IPS-20b (cell line): ENCODE data around the gene PHC2.
A peak's percentile ranks its signal among the peaks of the same experiment; 100 is the strongest.

Experiments used
- H3K27ac ChIP-seq: one replicate; pipeline ENCODE4 v1.5.1; 2013; ENCODE audit warnings: low read length
- H3K27me3 ChIP-seq: 2 replicates; pipeline ENCODE4 v1.6.1; 2013; ENCODE audit warnings: mild to moderate bottlenecking, low read length, inconsistent platforms; ENCODE audit not compliant: insufficient read depth
- H3K36me3 ChIP-seq: 2 replicates; pipeline ENCODE4 v1.6.1; 2013; ENCODE audit warnings: low read depth, mild to moderate bottlenecking, inconsistent platforms, low read length, moderate library complexity; ENCODE audit not compliant: insufficient read depth
- H3K4me1 ChIP-seq: 2 replicates; pipeline ENCODE4 v1.6.1; 2013; ENCODE audit warnings: mild to moderate bottlenecking, control low read depth, inconsistent platforms, low read length, moderate library complexity; ENCODE audit not compliant: insufficient read depth
- H3K4me3 ChIP-seq: 2 replicates; pipeline ENCODE4 v1.5.1; 2013; ENCODE audit warnings: mild to moderate bottlenecking, low read length, inconsistent platforms
- H3K9ac ChIP-seq: 2 replicates; pipeline ENCODE4 v1.6.1; 2013; ENCODE audit warnings: low read depth, mild to moderate bottlenecking, inconsistent platforms, low read length, moderate library complexity
- H3K9me3 ChIP-seq: 2 replicates; pipeline ENCODE4 v1.6.1; 2013; ENCODE audit warnings: mild to moderate bottlenecking, low read depth, low read length, inconsistent platforms; ENCODE audit not compliant: insufficient read depth

Gene PHC2

DNA sequence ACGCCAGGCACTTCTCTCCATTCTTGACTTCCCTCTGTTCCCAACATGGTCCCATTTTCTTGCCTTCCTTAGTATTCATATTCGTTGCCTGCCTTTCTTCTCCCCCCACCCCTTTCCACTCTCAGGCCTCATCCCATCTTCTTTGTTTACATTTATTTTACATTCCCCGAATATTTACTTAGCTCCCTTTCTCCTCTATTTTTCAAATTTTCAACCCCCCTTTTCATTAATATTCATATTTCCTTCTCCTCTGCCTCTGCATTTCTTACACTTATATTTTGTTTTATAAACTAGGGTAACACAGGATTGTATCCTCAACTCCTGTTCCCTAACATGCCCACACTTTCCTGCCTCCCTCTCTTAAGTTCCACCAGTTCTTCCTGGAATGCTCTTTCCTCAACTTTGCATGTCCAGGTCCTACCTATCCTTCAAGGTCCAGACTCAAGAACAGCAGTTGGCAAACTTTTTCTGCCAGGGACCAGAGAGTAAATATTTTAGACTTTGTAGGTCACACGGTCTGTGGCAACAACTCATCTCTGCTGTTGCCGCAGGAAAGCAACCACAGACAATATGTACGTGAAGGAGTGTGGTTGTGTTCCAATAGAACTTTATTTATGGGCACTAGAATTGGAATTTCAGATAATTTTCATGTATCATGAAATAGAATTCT is 80.1 kb downstream of the PHC2 start:
- H3K4me3 ChIP-seq, result peak overlapping the region; percentile 73
- H3K9ac ChIP-seq, result peak overlapping the region; percentile 36; the same call in 1 of the 2 replicates
- H3K36me3 ChIP-seq, result no peaks in the 10 kb centered on the region
- no peaks in the 10 kb centered on the region for H3K9me3 ChIP-seq
- peaks cover 95% of the 10 kb centered on the region for H3K27me3 ChIP-seq
- H3K27ac ChIP-seq, result no peak overlapping the region
- H3K4me1 ChIP-seq, result peaks cover 28% of the 10 kb centered on the region; the same call in 1 of the 2 replicates

DNA sequence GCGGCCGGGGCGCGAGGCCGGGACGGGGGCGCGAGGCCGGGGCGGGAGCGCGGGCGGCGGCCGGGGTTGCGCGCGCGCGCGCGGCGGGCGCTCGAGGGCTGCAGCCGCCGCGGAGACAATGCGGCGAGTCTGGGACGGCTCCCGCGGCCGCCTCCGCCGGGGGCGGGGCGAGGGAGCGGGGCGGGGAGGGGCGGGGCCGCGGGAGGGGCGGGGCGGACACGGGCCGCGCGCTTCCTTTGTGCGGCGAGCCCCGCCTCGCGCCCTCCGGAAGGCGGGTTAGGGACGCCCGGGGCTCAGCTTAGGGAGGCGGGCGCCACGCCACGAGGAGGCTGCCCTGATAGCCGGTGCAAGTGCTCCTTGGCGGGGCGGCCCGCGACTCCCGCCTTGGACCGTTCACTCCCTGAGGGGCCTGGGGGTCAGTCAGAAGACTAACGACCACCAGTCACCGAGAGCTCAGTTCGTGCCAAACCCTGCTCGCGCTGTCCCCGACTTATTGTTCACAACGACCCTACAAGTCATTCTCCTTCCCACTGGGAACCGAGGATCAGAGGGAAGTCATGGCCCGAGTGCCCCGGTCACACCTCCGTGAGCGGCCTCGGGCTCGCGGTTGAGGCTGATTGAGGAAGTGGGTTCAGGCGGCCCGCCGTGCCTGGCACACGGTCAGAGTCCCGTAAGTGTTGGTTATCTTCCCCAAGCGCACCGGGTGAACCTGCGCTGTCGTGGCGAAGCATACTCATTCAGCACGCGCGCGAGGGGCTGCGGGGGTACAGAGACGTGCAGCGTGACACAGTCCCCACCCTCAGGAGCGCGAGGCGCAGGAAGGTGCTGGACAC is 80.9 kb downstream of the PHC2 start:
- Histone ChIP-seq H3K4me1 (peaks cover 32% of the 10 kb centered on the region; the same call in 1 of the 2 replicates), H3K9ac (peak overlapping the region; percentile 36; the same call in 1 of the 2 replicates), H3K4me3 (peak overlapping the region; percentile 73), H3K27ac (no peak overlapping the region), H3K36me3 (no peaks in the 10 kb centered on the region), H3K27me3 (peaks cover 95% of the 10 kb centered on the region), H3K9me3 (no peaks in the 10 kb centered on the region)

DNA sequence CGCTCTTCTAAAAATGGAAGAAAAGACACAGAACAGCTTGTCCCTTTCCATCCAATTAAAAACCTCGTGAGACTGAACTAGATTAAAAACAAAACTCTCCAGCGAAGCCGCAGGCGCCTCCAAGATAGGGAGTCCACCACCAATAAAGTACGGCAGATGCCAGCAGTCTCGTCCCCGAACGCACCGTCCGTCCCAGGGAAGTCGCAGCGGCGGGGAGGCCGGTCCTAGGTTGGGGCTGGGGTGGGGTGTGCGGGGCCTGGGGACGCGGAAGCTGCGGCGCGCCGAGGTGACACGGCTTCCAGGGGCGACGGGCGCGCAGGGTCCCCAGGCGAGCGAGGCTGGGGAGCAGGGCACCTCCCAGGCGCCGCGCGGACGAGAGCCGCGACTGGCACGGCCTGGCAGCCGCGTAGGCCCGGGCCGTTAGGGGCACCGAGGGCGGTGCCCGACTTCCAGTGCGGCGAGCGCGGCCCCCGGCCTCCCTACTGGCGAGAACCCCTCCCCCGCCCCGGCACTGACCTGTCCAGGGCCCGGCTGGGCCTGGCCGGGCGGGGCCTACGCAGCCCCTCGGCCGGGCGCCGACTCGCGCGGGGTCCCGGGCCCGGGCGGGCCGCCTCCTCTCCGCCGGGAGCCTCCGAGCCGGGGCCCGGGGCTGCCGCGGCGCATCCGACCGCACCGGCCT is 81.7 kb downstream of the PHC2 start:
- Histone ChIP-seq H3K4me3 (peak overlapping the region; percentile 80), H3K4me1 (peaks cover 32% of the 10 kb centered on the region; the same call in 1 of the 2 replicates), H3K9me3 (no peaks in the 10 kb centered on the region), H3K27ac (no peak overlapping the region), H3K9ac (peak overlapping the region; percentile 54; the same call in 1 of the 2 replicates), H3K36me3 (no peaks in the 10 kb centered on the region), H3K27me3 (peaks cover 95% of the 10 kb centered on the region)

DNA sequence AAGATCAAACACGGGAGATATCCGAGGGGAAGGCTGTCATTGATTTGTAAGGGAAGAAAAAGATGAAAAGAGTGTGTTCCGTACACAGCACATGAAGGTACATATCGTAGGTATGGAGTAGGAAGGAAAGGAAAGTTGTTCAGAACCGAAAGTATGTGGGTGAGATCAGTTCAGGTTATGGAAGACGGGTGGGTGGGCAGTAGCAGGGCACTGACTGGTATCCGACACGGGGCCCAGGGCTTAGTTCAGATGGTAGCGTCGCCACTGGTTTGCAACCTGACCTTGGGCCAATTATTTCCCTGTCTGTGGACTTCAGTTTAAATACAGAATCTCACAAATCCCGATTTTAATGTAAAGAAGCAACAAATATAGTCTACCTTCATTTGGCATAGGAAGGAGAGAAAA is 82.2 kb downstream of the PHC2 start:
- Histone ChIP-seq H3K27ac (no peak overlapping the region), H3K9ac (peak overlapping the region; percentile 54; the same call in 1 of the 2 replicates), H3K27me3 (peaks cover 95% of the 10 kb centered on the region), H3K4me1 (peaks cover 32% of the 10 kb centered on the region; the same call in 1 of the 2 replicates), H3K4me3 (peak overlapping the region; percentile 80), H3K9me3 (no peaks in the 10 kb centered on the region), H3K36me3 (no peaks in the 10 kb centered on the region)

DNA sequence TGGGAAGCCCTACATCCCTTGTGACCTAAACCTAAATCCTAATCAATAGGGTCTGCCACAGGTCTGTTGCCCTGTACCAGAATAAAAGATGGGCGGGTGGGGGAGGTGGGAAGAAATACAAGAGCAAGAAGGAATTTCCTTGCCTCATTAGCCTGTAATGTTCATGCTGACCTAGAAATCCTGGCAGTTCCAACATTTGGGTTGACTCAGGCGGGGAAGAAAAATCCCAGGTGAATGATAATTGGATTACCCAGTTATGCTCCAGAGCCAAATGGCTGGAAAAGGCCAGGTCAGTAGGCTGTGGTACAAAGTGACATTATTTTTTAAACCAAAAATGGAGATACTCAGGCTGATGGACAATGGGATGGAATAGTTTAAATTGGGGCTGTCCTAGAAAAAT is 82.7 kb downstream of the PHC2 start:
- H3K4me1 ChIP-seq, result peaks cover 32% of the 10 kb centered on the region; the same call in 1 of the 2 replicates
- H3K36me3 ChIP-seq, result no peaks in the 10 kb centered on the region
- H3K4me3 ChIP-seq, result peak overlapping the region; percentile 80
- no peak overlapping the region for H3K27ac ChIP-seq
- H3K9me3 ChIP-seq, result no peaks in the 10 kb centered on the region
- H3K9ac ChIP-seq, result peak overlapping the region; percentile 54; the same call in 1 of the 2 replicates
- peaks cover 94% of the 10 kb centered on the region for H3K27me3 ChIP-seq

DNA sequence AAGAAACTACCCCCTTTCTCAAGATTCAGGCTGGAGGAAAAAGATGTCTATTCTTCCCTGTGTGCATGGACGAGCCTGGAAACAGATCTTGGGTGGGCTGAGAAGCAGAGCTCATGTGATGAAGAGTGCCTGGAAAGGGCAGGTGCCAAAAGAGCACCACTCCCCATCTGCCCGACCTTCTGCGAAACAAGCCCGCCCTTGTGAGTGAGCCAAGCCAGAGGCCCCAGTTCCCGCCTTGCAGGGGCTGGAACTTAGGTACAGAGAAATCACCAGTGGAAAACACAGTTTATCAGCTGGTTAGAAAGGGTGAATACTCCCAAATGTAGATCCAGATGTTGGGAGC is 83.3 kb downstream of the PHC2 start:
- no peaks in the 10 kb centered on the region for H3K9me3 ChIP-seq
- H3K27ac ChIP-seq, result no peak overlapping the region
- 0 out of 2 replicates have a peak overlapping the region, but pooled peaks have one; percentile 16 for H3K9ac ChIP-seq
- peaks cover 88% of the 10 kb centered on the region for H3K27me3 ChIP-seq
- H3K36me3 ChIP-seq, result no peaks in the 10 kb centered on the region
- peak overlapping the region; percentile 80; the same call in 1 of the 2 replicates for H3K4me3 ChIP-seq
- H3K4me1 ChIP-seq, result peaks cover 37% of the 10 kb centered on the region

DNA sequence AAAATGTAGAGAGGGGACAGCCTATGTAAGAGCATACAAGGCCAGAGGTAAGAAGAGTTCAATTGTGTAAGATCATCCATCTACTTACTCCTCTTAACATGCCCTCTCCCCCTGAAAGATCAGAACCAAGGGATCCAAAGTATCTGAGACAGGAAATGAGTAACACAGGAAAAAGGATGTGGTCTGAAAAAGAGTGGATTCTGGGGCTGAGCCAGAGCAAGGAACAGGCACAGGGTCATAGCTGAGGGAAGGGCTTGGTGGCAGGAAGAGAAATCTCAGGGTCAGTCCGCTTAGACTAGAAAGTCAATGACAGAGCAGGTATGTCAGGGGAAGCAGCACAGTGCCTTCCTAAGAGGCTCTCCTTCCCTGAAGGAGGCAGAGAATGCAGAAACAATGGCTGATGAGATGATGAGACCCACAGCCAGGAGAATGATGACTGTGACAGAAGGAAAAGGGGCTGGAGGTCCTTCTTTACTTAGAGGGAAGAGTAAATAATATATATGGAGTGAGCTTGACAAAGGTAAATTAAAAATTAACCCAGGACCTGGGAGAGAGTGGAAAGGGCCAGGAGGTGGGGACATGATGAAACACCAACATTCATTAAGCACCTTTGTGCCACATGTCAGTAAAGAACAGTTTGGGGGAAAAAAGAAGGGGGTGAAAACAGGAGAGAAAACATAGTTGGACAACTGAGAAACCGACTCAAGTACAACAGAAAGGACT is 83.8 kb downstream of the PHC2 start:
- peak overlapping the region; percentile 16; the same call in 1 of the 2 replicates for H3K9ac ChIP-seq
- H3K9me3 ChIP-seq, result no peaks in the 10 kb centered on the region
- H3K4me3 ChIP-seq, result peak overlapping the region; percentile 80; the same call in 1 of the 2 replicates
- peaks cover 83% of the 10 kb centered on the region for H3K27me3 ChIP-seq
- H3K36me3 ChIP-seq, result no peaks in the 10 kb centered on the region
- peaks cover 39% of the 10 kb centered on the region for H3K4me1 ChIP-seq
- no peak overlapping the region for H3K27ac ChIP-seq

DNA sequence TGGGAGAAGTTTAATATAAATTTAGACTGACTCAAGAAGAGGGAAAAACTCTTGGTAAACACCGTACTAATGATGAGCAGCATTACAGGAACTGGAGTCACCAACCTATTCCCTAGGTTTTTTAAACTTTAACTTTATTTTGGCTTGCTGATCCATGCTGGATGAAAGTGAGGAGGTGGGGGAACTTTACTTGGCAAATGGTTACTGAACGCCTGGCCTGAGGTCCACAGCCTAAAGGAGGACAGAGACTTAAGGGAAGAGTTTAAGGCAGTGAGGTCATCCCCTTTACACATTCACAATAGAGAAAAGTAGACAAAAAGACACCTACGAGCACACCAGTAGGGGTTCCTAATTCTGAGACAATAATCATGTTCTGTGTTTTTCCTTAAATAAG is 84.4 kb downstream of the PHC2 start:
- Histone ChIP-seq H3K36me3 (no peaks in the 10 kb centered on the region), H3K4me1 (peaks cover 44% of the 10 kb centered on the region), H3K9me3 (no peaks in the 10 kb centered on the region), H3K27ac (no peak overlapping the region), H3K9ac (no peak overlapping the region; the same call in 1 of the 2 replicates), H3K4me3 (no peak overlapping the region; the same call in 1 of the 2 replicates), H3K27me3 (peaks cover 83% of the 10 kb centered on the region)

DNA sequence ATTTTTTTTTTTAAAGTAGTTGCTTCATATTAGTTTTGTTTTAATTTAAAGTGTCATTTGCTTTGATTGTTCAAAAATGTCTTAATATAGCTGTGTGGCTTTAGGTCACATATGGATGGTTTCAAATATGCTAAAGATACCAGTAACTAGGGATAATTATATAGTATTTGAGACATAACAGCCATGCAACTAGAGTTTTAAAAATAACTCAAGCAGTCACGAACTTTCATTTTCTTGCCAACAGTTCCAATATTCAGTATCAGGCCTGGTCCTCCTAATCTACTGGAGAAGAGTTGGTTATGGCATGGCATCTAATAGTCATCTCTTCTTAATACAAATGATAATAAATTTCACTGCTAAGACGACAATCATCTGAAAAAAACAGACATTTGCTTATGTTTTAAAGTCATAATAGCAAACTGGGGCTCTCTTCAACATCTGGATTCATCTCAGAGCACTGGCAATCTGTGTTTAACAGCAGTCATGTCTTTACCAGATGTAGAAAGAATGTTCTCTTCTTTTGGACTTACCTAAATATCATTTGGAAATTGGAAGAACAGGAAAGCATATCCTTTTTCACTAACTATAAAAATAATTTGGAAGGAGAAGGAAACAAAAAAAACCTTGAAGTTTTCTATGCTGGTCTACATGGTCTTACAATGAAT is 85.9 kb downstream of the PHC2 start:
- no peaks in the 10 kb centered on the region for H3K36me3 ChIP-seq
- no peak overlapping the region for H3K4me3 ChIP-seq
- peaks cover 79% of the 10 kb centered on the region for H3K27me3 ChIP-seq
- peaks cover 55% of the 10 kb centered on the region for H3K4me1 ChIP-seq
- no peak overlapping the region for H3K27ac ChIP-seq
- no peaks in the 10 kb centered on the region for H3K9me3 ChIP-seq
- no peak overlapping the region for H3K9ac ChIP-seq

DNA sequence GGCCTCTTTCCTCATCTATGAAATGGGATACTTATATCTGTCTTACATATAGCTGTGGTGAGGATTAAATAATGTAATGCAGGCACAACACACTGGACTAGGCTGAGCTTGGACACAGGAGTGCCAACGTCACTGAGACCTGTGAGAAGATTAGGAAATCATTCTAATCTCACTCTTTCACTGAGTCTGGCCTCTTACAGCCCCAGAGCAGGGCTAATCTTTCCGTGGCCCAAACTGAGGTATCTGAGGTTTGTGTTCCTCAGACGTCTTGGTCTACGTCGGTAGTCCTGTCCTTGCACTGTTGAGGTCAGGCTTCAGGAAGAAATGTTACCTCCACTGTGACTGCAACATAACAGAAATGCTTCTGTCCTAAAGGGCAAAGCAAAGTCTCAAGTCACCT is 87.4 kb downstream of the PHC2 start:
- Histone ChIP-seq H3K27me3 (peaks cover 83% of the 10 kb centered on the region), H3K27ac (no peak overlapping the region), H3K4me3 (no peak overlapping the region), H3K4me1 (peaks cover 66% of the 10 kb centered on the region), H3K9ac (no peak overlapping the region), H3K9me3 (no peaks in the 10 kb centered on the region), H3K36me3 (no peaks in the 10 kb centered on the region)
